IMR-90 (cell line): ENCODE data around the gene ZDHHC14. TPM values are rescaled to one million over a fixed set of nuclear protein-coding genes. Genes with fewer than 3 reads are reported as not detected.

Source experiments
- ATAC-seq: fragments of 200-7000 bp; cut with Tn5 transposase; 2 replicates; pipeline ENCODE4 v1.9.1; 2020; ENCODE audit warnings: low read depth, mild to moderate bottlenecking, moderate library complexity
- BruUV-seq: library from RNA; stranded (reverse); fragments of 400-500 nt; replicated peaks from 2 replicates; lab custom pipeline; 2021; lab: Mats Ljungman, UMichigan
- CTCF ChIA-PET: fragments of 300-600 bp; formaldehyde crosslinking; extraction: SDS; loops from one replicate; lab custom pipeline; 2021; ENCODE audit warnings: antibody characterized with exemption; lab: Yijun Ruan, JAX
- POLR2A ChIA-PET: fragments of 300-600 bp; sonication (Branson Sonifier 250); formaldehyde crosslinking; loops from one replicate; lab custom pipeline; 2022; ENCODE audit warnings: antibody characterized with exemption; ENCODE audit not compliant: unreplicated experiment; lab: Charles Lee
- DNase-seq: peaks from one replicate; pipeline ENCODE4 v3.0.0; 2013
- H2AFZ ChIP-seq: replicated peaks from 2 replicates; pipeline ENCODE3; 2013; ENCODE audit warnings: low read length, mild to moderate bottlenecking; ENCODE audit not compliant: poor library complexity
- H2AK5ac ChIP-seq: 2 replicates; pipeline ENCODE4 v1.6.1; 2013; ENCODE audit warnings: low read depth, low read length, inconsistent platforms
- H2AK9ac ChIP-seq: replicated peaks from 2 replicates; pipeline ENCODE3; 2013; ENCODE audit warnings: mild to moderate bottlenecking, low read depth, low read length, moderate library complexity; ENCODE audit not compliant: poor library complexity
- H2BK120ac ChIP-seq: 2 replicates; pipeline ENCODE4 v1.6.1; 2013; ENCODE audit warnings: low read depth, low read length, inconsistent platforms
- H2BK15ac ChIP-seq: 3 replicates; pipeline ENCODE4 v1.6.1; 2013; ENCODE audit warnings: low read depth, low read length, inconsistent platforms
- H2BK20ac ChIP-seq: 2 replicates; pipeline ENCODE4 v1.6.1; 2013; ENCODE audit warnings: low read depth, mild to moderate bottlenecking, inconsistent platforms, low read length, moderate library complexity
- H2BK5ac ChIP-seq: 2 replicates; pipeline ENCODE4 v1.6.1; 2013; ENCODE audit warnings: mild to moderate bottlenecking, low read depth, low read length, inconsistent platforms; ENCODE audit not compliant: poor library complexity, severe bottlenecking
- H3K14ac ChIP-seq: replicated peaks from 2 replicates; pipeline ENCODE4 v1.6.1; 2013; ENCODE audit warnings: low read depth, low read length, inconsistent platforms
- H3K18ac ChIP-seq: 2 replicates; pipeline ENCODE4 v1.6.1; 2013; ENCODE audit warnings: low read depth, low read length, control low read depth
- H3K23ac ChIP-seq: 2 replicates; pipeline ENCODE4 v1.6.1; 2013; ENCODE audit warnings: low read depth, low read length, inconsistent platforms
- H3K27ac ChIP-seq: 2 replicates; pipeline ENCODE4 v1.5.1; 2013; ENCODE audit warnings: mild to moderate bottlenecking, control low read depth, low read length; ENCODE audit not compliant: insufficient read depth
- H3K27me3 ChIP-seq: 2 replicates; pipeline ENCODE4 v1.6.1; 2013; ENCODE audit warnings: low read length; ENCODE audit not compliant: control insufficient read depth, insufficient read depth
- H3K36me3 ChIP-seq: 2 replicates; pipeline ENCODE4 v1.6.1; 2013; ENCODE audit warnings: low read length, mixed read lengths; ENCODE audit not compliant: control insufficient read depth, insufficient read depth
- H3K4ac ChIP-seq: 2 replicates; pipeline ENCODE4 v1.6.1; 2013; ENCODE audit warnings: low read depth, low read length, inconsistent platforms
- H3K4me1 ChIP-seq: 2 replicates; pipeline ENCODE4 v1.6.1; 2013; ENCODE audit warnings: low read length, mixed read lengths; ENCODE audit not compliant: control insufficient read depth, insufficient read depth
- H3K4me2 ChIP-seq: 2 replicates; pipeline ENCODE4 v1.6.1; 2013; ENCODE audit warnings: low read depth, mild to moderate bottlenecking, control low read depth, low read length, moderate library complexity
- H3K4me3 ChIP-seq: 2 replicates; pipeline ENCODE4 v1.5.1; 2013; ENCODE audit warnings: low read depth, mild to moderate bottlenecking, control low read depth, low read length, moderate library complexity; ENCODE audit not compliant: insufficient read depth
- H3K56ac ChIP-seq: 2 replicates; pipeline ENCODE4 v1.6.1; 2013; ENCODE audit warnings: low read length, inconsistent platforms; ENCODE audit not compliant: insufficient read depth; ENCODE audit errors: extremely low read depth
- H3K79me1 ChIP-seq, 2 experiments: 2 replicates each; pipeline ENCODE4 v1.6.1; 2013; ENCODE audit warnings: low read length in 2 of 2, inconsistent platforms in 1 of 2, low read depth in 1 of 2
- H3K9ac ChIP-seq: 2 replicates; pipeline ENCODE4 v1.6.1; 2013; ENCODE audit warnings: low read depth, low read length, control low read depth
- H3K9me1 ChIP-seq: 2 replicates; pipeline ENCODE4 v1.6.1; 2013; ENCODE audit warnings: low read length, inconsistent platforms; ENCODE audit not compliant: insufficient read depth
- H3K9me3 ChIP-seq: 2 replicates; pipeline ENCODE4 v1.6.1; 2013; ENCODE audit warnings: low read length; ENCODE audit not compliant: control insufficient read depth, insufficient read depth
- H4K20me1 ChIP-seq: 2 replicates; pipeline ENCODE4 v1.6.1; 2013; ENCODE audit warnings: low read length, inconsistent platforms; ENCODE audit not compliant: insufficient read depth
- H4K5ac ChIP-seq: 2 replicates; pipeline ENCODE4 v1.6.1; 2013; ENCODE audit warnings: mild to moderate bottlenecking, low read depth, low read length, control low read depth
- H4K8ac ChIP-seq, 2 experiments: 2 replicates each; pipeline ENCODE4 v1.6.1; 2013; ENCODE audit warnings: low read depth in 2 of 2, low read length in 2 of 2, control low read depth in 1 of 2, inconsistent platforms in 1 of 2
- H4K91ac ChIP-seq: 2 replicates; pipeline ENCODE4 v1.6.1; 2013; ENCODE audit warnings: low read depth, low read length, inconsistent platforms; ENCODE audit not compliant: insufficient read depth
- BHLHE40 ChIP-seq: fragments of 150-350 bp; IDR thresholded peaks from 2 replicates; pipeline ENCODE4 v1.6.1; 2016; ENCODE audit warnings: mild to moderate bottlenecking, low read depth, low read length
- CEBPB ChIP-seq: IDR thresholded peaks from 2 replicates; pipeline ENCODE4 v1.6.1; 2012; ENCODE audit warnings: low read depth, low read length, improper control_type of control experiment
- CHD1 ChIP-seq: IDR thresholded peaks from 2 replicates; pipeline ENCODE4 v1.6.1; 2012; ENCODE audit warnings: low read depth, low read length, improper control_type of control experiment
- CTCF ChIP-seq: conservative IDR thresholded peaks from 2 replicates; pipeline ENCODE4 v1.5.1; 2012; ENCODE audit warnings: mild to moderate bottlenecking, low read depth, low read length, improper control_type of control experiment
- ELK1 ChIP-seq: fragments of 150-350 bp; IDR thresholded peaks from 2 replicates; pipeline ENCODE4 v1.6.1; 2016; ENCODE audit warnings: low read depth, mild to moderate bottlenecking, low read length, moderate library complexity, borderline replicate concordance
- FOS ChIP-seq: fragments of 150-350 bp; IDR thresholded peaks from 2 replicates; pipeline ENCODE4 v1.6.1; 2016; ENCODE audit warnings: low read depth, low read length
- MAFK ChIP-seq: IDR thresholded peaks from 2 replicates; pipeline ENCODE4 v1.6.1; 2012; ENCODE audit warnings: low read depth, low read length, improper control_type of control experiment
- MAZ ChIP-seq: IDR thresholded peaks from 2 replicates; pipeline ENCODE4 v1.6.1; 2012; ENCODE audit warnings: low read depth, mild to moderate bottlenecking, low read length, improper control_type of control experiment, moderate library complexity, borderline replicate concordance
- MXI1 ChIP-seq: IDR thresholded peaks from 2 replicates; pipeline ENCODE4 v1.6.1; 2012; ENCODE audit warnings: low read depth, mild to moderate bottlenecking, low read length, moderate library complexity, borderline replicate concordance
- NFE2L2 ChIP-seq: fragments of 150-350 bp; IDR thresholded peaks from 2 replicates; pipeline ENCODE4 v1.6.1; 2016; ENCODE audit warnings: low read depth, mild to moderate bottlenecking, low read length
- POLR2A ChIP-seq: IDR thresholded peaks from 2 replicates; pipeline ENCODE4 v1.6.1; 2012; ENCODE audit warnings: mild to moderate bottlenecking, low read depth, low read length
- RCOR1 ChIP-seq: IDR thresholded peaks from 2 replicates; pipeline ENCODE4 v1.6.1; 2012; ENCODE audit warnings: mild to moderate bottlenecking, low read length, improper control_type of control experiment; ENCODE audit not compliant: insufficient replicate concordance
- RFX5 ChIP-seq: IDR thresholded peaks from 2 replicates; pipeline ENCODE4 v1.8.0; 2012; ENCODE audit warnings: low read depth, mild to moderate bottlenecking, low read length, moderate library complexity
- SMC3 ChIP-seq: fragments of 150-350 bp; IDR thresholded peaks from 2 replicates; pipeline ENCODE4 v1.6.1; 2016; ENCODE audit warnings: low read depth, mild to moderate bottlenecking, antibody characterized with exemption, low read length, moderate library complexity
- USF2 ChIP-seq: fragments of 150-350 bp; IDR thresholded peaks from 2 replicates; pipeline ENCODE4 v1.6.1; 2017; ENCODE audit warnings: mild to moderate bottlenecking, antibody characterized with exemption, low read length, low read depth
- WGBS, 2 experiments: methylation state at CpG; one replicate each; pipeline versions ENCODE4 v1.1.5 to v1.1.7; 2013; ENCODE audit warnings: missing lambda C conversion rate in 2 of 2; ENCODE audit not compliant: insufficient read length in 1 of 2; ENCODE audit errors: extremely low coverage in 2 of 2; 5-methylcytosine and 5-hydroxymethylcytosine counted together
- dilution Hi-C: fragments of 300-500 bp; cut with HindIII; formaldehyde crosslinking; loops from one replicate; pipeline ENCODE4 v1.14.3; 2018; ENCODE audit warnings: low sequenced_read_pairs; ENCODE audit not compliant: unreplicated experiment
- in situ Hi-C: fragments of 300-500 bp; cut with MboI; formaldehyde crosslinking; loops from 3 replicates; pipeline ENCODE4 v1.14.3; 2019; ENCODE audit warnings: low sequenced_read_pairs, inconsistent platforms, mixed read lengths
- intact Hi-C: fragments of 100-400 bp; cut with micrococcal nuclease; formaldehyde crosslinking; loops from 2 replicates; pipeline ENCODE4 v1.10.0; 2022
- polyA plus RNA-seq, 3 experiments: library from polyadenylated mRNA; depleted of rRNA; stranded (reverse); fragments of >200 nt; gene quantifications; 2 replicates each; pipeline ENCODE4 v1.2.3, GENCODE V29; 2012; ENCODE audit warnings: low replicate concordance in 1 of 3
- total RNA-seq: library from RNA; depleted of rRNA; stranded (reverse); fragments of >200 nt; gene quantifications from 2 replicates; pipeline ENCODE4 v1.2.3, GENCODE V29; 2012

Gene ZDHHC14
- total and polyA plus RNA-seq, 2 of the 4 experiments (the other 2 are of a cell fraction) = 0.90 to 2.0 TPM

- CTCF ChIA-PET = interaction anchor here (1.0 kb wide), 1 partner anchor 26 kb away, joined by 4 read pairs; no protein-coding TSS in a partner anchor
- TF ChIP-seq NFE2L2 (no peak), POLR2A (no peak), BHLHE40 (no peak), MAFK (no peak), CEBPB (no peak), USF2 (no peak), SMC3 (no peak), RFX5 (no peak), MAZ (no peak), MXI1 (no peak), CTCF (no peak), FOS (no peak), RCOR1 (no peak), CHD1 (no peak), ELK1 (no peak)
These were observed 160.8 kb downstream of the ZDHHC14 start for GRCh38 chr6:157541618-157542413.

More at GRCh38 chr6:157541618-157542413, 160.8 kb downstream of the ZDHHC14 start:
- no peak overlapping the region for H2BK15ac ChIP-seq
- H2BK5ac ChIP-seq = no peak overlapping the region
- H2AK5ac ChIP-seq = no peak overlapping the region
- no peak overlapping the region for H2BK120ac ChIP-seq
- no peaks in the 10 kb centered on the region for H3K79me1 ChIP-seq
- no peak overlapping the region for H4K5ac ChIP-seq
- H3K14ac ChIP-seq = no peak overlapping the region
- peaks cover 10% of the 10 kb centered on the region; the same call in 1 of the 2 replicates for H3K4me1 ChIP-seq
- no TSS peak for BruUV-seq
- H3K4ac ChIP-seq = no peak overlapping the region
- H3K27ac ChIP-seq = no peak overlapping the region
- no peaks in the 10 kb centered on the region for H4K20me1 ChIP-seq
- peak; percentile 48; the same call in 1 of the 2 replicates for ATAC-seq
- H2AFZ ChIP-seq = no peak overlapping the region
- H3K9ac ChIP-seq = no peak overlapping the region
- DNase-seq = peak; percentile 36
- no peaks in the 10 kb centered on the region for H3K36me3 ChIP-seq
- H3K4me2 ChIP-seq = no peak overlapping the region; the same call in 1 of the 2 replicates
- H4K91ac ChIP-seq = no peak overlapping the region
- H3K9me1 ChIP-seq = no peaks in the 10 kb centered on the region; the same call in 1 of the 2 replicates
- POLR2A ChIA-PET = no interaction called here
- H3K56ac ChIP-seq = no peak overlapping the region
- WGBS, 2 experiments = 100% methylated on average over 1 of the region's 13 CpGs; no CpG with 5 or more reads in 1 of the 2 experiments
- intact Hi-C loops (no loop called here), in situ Hi-C loops (no loop called here), dilution Hi-C loops (no loop called here)
- no peak overlapping the region for H3K4me3 ChIP-seq
- no peak overlapping the region for H4K8ac ChIP-seq
- H2AK9ac ChIP-seq = no peak overlapping the region
- H3K23ac ChIP-seq = no peak overlapping the region
- H3K27me3 ChIP-seq = no peaks in the 10 kb centered on the region
- no peak overlapping the region for H2BK20ac ChIP-seq
- H3K9me3 ChIP-seq = no peaks in the 10 kb centered on the region
- no peak overlapping the region; the same call in 1 of the 2 replicates for H3K18ac ChIP-seq
